ENCODE measurements around the gene DMRTC1B.
"Not testable (repeated sequence)": the region's sequence is repeated elsewhere in the genome, so short reads cannot be mapped to it uniquely, and the experiment has no call there.

GRCh38 chrX:72733636-72734035, 43.1 kb upstream of the DMRTC1B start:
- TF ChIP-seq, protein P1, sequence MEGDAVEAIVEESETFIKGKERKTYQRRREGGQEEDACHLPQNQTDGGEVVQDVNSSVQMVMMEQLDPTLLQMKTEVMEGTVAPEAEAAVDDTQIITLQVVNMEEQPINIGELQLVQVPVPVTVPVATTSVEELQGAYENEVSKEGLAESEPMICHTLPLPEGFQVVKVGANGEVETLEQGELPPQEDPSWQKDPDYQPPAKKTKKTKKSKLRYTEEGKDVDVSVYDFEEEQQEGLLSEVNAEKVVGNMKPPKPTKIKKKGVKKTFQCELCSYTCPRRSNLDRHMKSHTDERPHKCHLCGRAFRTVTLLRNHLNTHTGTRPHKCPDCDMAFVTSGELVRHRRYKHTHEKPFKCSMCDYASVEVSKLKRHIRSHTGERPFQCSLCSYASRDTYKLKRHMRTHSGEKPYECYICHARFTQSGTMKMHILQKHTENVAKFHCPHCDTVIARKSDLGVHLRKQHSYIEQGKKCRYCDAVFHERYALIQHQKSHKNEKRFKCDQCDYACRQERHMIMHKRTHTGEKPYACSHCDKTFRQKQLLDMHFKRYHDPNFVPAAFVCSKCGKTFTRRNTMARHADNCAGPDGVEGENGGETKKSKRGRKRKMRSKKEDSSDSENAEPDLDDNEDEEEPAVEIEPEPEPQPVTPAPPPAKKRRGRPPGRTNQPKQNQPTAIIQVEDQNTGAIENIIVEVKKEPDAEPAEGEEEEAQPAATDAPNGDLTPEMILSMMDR (conservative IDR thresholded peaks at IDR 0.05; ENCODE audit: low read length), result not testable (repeated sequence)
- not testable (repeated sequence) for TF ChIP-seq EZH2phosphoT487 (IDR thresholded peaks at IDR 0.05; ENCODE audit: borderline replicate concordance, low read depth, low read length)

Data from OCI-LY7 (cell line).